DND-41 (cell line): ENCODE measurements around the gene TSSK6.

Source experiments
- ATAC-seq: fragments of 200-7000 bp; cut with Tn5 transposase; 3 replicates; pipeline ENCODE4 v1.9.1; 2021; ENCODE audit warnings: low read depth; ENCODE audit not compliant: insufficient read depth
- DNase-seq: peaks from one replicate; pipeline ENCODE4 v3.0.0-alpha.2; 2020
- H2AFZ ChIP-seq: 2 replicates; pipeline ENCODE4 v1.6.0; 2012; ENCODE audit warnings: low read depth, low read length
- H3K27ac ChIP-seq: 2 replicates; pipeline ENCODE4 v1.5.1; 2012; ENCODE audit warnings: low read length, inconsistent platforms
- H3K27me3 ChIP-seq: fragments of 200-600 bp; sonication (generic); 2 replicates; pipeline ENCODE4 v1.6.0; 2012; ENCODE audit warnings: low read length, mild to moderate bottlenecking, inconsistent platforms; ENCODE audit not compliant: insufficient read depth, poor library complexity
- H3K36me3 ChIP-seq: 2 replicates; pipeline ENCODE4 v1.5.1; 2012; ENCODE audit warnings: low read length, inconsistent platforms; ENCODE audit not compliant: insufficient read depth
- H3K4me1 ChIP-seq: 2 replicates; pipeline ENCODE4 v1.5.1; 2012; ENCODE audit warnings: mild to moderate bottlenecking, low read length; ENCODE audit not compliant: insufficient read depth
- H3K4me2 ChIP-seq: 2 replicates; pipeline ENCODE4 v1.6.0; 2012; ENCODE audit warnings: mild to moderate bottlenecking, moderate library complexity, low read length, inconsistent platforms; ENCODE audit not compliant: insufficient read depth
- H3K4me3 ChIP-seq, 2 experiments: fragments of 200-600 bp in 1 of 2; shearing (Covaris generic) in 1 of 2; 2 replicates each; pipeline ENCODE4 v1.5.1; 2012 to 2016; ENCODE audit warnings: inconsistent platforms in 2 of 2, low read length in 2 of 2, mild to moderate bottlenecking in 2 of 2, low read depth in 1 of 2, moderate library complexity in 1 of 2
- H3K79me2 ChIP-seq: 2 replicates; pipeline ENCODE4 v1.6.0; 2012; ENCODE audit warnings: low read length, inconsistent platforms; ENCODE audit not compliant: insufficient read depth
- H3K9ac ChIP-seq: 2 replicates; pipeline ENCODE4 v1.6.0; 2012; ENCODE audit warnings: low read depth, mild to moderate bottlenecking, inconsistent platforms, low read length, moderate library complexity
- H3K9me3 ChIP-seq: 2 replicates; pipeline ENCODE4 v1.5.1; 2012; ENCODE audit warnings: low read length, moderate library complexity, mild to moderate bottlenecking, inconsistent platforms; ENCODE audit not compliant: insufficient read depth, severe bottlenecking
- H4K20me1 ChIP-seq: 2 replicates; pipeline ENCODE4 v1.6.0; 2012; ENCODE audit warnings: low read length; ENCODE audit not compliant: insufficient read depth
- EZH2 ChIP-seq: IDR thresholded peaks from 3 replicates; pipeline ENCODE4 v1.6.1; 2012; ENCODE audit warnings: borderline replicate concordance, low read depth, mild to moderate bottlenecking, moderate library complexity, low read length, inconsistent platforms; ENCODE audit not compliant: severe bottlenecking
- TF ChIP-seq, protein P1 (sequence below): IDR thresholded peaks from 2 replicates; pipeline ENCODE4 v1.5.1; 2012; ENCODE audit warnings: borderline replicate concordance, low read length, moderate library complexity, mild to moderate bottlenecking; ENCODE audit not compliant: poor library complexity, severe bottlenecking; ENCODE audit errors: extremely low read depth

Gene TSSK6

DNA sequence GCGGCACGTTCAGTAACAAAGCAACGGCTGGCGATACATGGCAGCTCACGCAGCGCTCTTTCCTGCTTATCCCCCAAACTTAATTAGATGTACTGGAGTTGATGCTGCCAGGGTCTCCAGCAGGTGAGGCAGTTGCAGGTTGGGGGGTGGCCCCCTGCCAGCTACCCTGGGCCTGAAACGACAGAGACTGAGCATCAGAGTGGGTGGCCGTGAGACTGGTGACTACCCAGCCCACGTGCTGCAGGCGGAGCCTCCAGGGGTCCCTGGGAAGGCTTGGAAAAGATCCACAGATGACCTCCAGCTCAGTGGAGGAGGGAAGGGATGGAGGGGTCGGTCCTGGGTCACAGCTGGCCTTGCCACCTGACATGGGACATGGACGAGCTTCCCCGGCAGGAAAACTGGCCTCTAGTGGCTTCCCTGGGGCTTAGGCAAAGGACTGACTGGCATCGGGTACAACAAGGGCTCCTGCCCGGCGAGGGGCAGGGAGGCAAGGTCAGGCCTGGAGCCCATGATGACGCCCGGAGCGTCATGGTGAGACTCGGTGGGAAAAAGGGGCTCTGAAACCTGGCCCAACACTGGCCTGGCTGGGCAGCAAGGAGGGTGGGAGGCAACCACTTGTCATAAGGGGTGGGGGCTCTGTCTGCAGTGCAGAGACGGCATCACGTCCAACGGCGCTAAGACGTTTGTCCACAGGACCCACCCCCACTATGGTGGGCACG, 46.8 kb upstream of the TSSK6 start:
- H2AFZ ChIP-seq: no peak overlapping the region
- no peak overlapping the region for H3K27ac ChIP-seq
- no peak overlapping the region for H3K9ac ChIP-seq
- no peak for ATAC-seq
- no peaks in the 10 kb centered on the region for H3K4me1 ChIP-seq
- no peaks in the 10 kb centered on the region for H4K20me1 ChIP-seq
- TF ChIP-seq EZH2: no peak
- TF ChIP-seq, protein P1, sequence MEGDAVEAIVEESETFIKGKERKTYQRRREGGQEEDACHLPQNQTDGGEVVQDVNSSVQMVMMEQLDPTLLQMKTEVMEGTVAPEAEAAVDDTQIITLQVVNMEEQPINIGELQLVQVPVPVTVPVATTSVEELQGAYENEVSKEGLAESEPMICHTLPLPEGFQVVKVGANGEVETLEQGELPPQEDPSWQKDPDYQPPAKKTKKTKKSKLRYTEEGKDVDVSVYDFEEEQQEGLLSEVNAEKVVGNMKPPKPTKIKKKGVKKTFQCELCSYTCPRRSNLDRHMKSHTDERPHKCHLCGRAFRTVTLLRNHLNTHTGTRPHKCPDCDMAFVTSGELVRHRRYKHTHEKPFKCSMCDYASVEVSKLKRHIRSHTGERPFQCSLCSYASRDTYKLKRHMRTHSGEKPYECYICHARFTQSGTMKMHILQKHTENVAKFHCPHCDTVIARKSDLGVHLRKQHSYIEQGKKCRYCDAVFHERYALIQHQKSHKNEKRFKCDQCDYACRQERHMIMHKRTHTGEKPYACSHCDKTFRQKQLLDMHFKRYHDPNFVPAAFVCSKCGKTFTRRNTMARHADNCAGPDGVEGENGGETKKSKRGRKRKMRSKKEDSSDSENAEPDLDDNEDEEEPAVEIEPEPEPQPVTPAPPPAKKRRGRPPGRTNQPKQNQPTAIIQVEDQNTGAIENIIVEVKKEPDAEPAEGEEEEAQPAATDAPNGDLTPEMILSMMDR: no peak
- H3K79me2 ChIP-seq: no peaks in the 10 kb centered on the region
- H3K36me3 ChIP-seq: peaks cover 14% of the 10 kb centered on the region
- H3K4me3 ChIP-seq: no peak overlapping the region
- H3K4me2 ChIP-seq: no peak overlapping the region
- no peak for DNase-seq
- H3K27me3 ChIP-seq: no peaks in the 10 kb centered on the region
- no peaks in the 10 kb centered on the region for H3K9me3 ChIP-seq

DNA sequence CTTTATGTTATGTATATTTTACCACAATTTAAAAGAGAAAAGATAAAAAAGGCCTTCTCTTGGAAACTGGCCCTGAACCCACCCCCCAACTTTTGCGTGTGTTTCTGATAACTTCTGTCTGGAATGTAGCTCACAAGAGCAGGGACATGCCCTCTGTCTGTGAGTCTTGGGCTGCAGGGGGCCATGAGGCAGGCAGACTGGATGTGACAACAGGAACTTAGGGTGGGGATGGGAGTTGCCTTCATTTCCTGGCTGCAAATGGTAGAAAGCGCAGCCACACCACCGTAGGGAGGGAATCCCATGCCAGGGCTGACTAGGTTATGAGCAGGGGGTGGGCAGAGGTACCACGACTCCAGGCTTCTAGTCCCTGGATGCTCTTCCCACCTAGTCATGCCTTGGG, 44.6 kb upstream of the TSSK6 start:
- Histone ChIP-seq H2AFZ (no peak overlapping the region), H3K27ac (no peak overlapping the region), H3K79me2 (no peaks in the 10 kb centered on the region), H4K20me1 (no peaks in the 10 kb centered on the region), H3K36me3 (peaks cover 10% of the 10 kb centered on the region), H3K4me1 (no peaks in the 10 kb centered on the region), H3K27me3 (no peaks in the 10 kb centered on the region), H3K4me2 (no peak overlapping the region), H3K9ac (no peak overlapping the region), H3K9me3 (no peaks in the 10 kb centered on the region), H3K4me3 (no peak overlapping the region)
- TF ChIP-seq, protein P1: no peak
- no peak for TF ChIP-seq EZH2
- DNase-seq: no peak
- ATAC-seq: no peak

DNA sequence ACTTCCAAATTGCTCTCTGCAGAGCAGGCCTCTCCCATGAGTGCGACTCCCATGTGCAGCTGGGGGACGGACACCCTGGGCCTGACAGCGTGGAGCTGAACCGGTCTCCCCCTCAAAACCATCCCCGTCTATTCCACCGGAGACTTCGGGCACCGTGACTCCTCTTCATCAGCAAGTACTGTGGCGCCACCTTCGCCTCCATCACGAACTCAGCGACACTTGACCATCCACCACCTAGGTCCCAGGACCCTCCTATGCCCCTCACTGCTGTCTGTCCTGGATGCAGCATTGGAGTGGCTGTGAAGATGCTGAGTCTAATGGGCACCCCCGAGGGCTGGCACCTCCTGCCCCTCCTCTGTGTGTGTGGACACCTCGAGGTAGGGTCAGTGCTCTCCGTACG, 43.3 kb upstream of the TSSK6 start:
- Histone ChIP-seq H4K20me1 (no peaks in the 10 kb centered on the region), H3K9ac (no peak overlapping the region), H3K9me3 (no peaks in the 10 kb centered on the region), H3K4me1 (no peaks in the 10 kb centered on the region), H3K27ac (no peak overlapping the region), H3K4me2 (no peak overlapping the region), H3K36me3 (peaks cover 5% of the 10 kb centered on the region; the same call in 1 of the 2 replicates), H3K27me3 (no peaks in the 10 kb centered on the region), H2AFZ (no peak overlapping the region), H3K79me2 (no peaks in the 10 kb centered on the region), H3K4me3 (no peak overlapping the region)
- DNase-seq (no peak), ATAC-seq (no peak)
- TF ChIP-seq, protein P1: no peak
- no peak for TF ChIP-seq EZH2
